ENCODE data around the gene GPR150. TPM values are rescaled to one million over a fixed set of nuclear protein-coding genes. Genes with fewer than 3 reads are reported as not detected.
"Not testable (repeated sequence)": the region's sequence is repeated elsewhere in the genome, so short reads cannot be mapped to it uniquely, and the experiment has no call there.

The GPR150 gene
- total and polyA plus RNA-seq, 2 of the 13 experiments (the other 11 are each of a cell fraction or from before 2014, with no cell fraction given) = 0.03 TPM; not detected in 1

- Histone ChIP-seq H3K4me3 (replicated peaks in 1 of 3; ENCODE audit: insufficient read depth in 1 of 3, low read depth in 2 of 3, low read length in 3 of 3) (no peak overlapping the region), H3K9me3 (ENCODE audit: low read length) (no peaks in the 10 kb centered on the region), H3K4me1 (ENCODE audit: insufficient read depth, low read length) (no peaks in the 10 kb centered on the region), H4K20me1 (ENCODE audit: insufficient read depth, low read length) (no peaks in the 10 kb centered on the region), H3K9ac (ENCODE audit: insufficient read depth, low read depth, low read length) (no peak overlapping the region), H3K4me2 (ENCODE audit: low read depth, low read length) (no peak overlapping the region), H2AFZ (ENCODE audit: low read length) (no peak overlapping the region), H3K36me3 (replicated peaks in 1 of 2; ENCODE audit: control insufficient read depth in 1 of 2, insufficient read depth in 2 of 2, low read length in 2 of 2) (no peaks in the 10 kb centered on the region), H3K79me2 (ENCODE audit: insufficient read depth, low read length) (no peaks in the 10 kb centered on the region), H3K27ac (ENCODE audit: extremely low read length, insufficient read depth, low read length) (no peak overlapping the region), H3K27me3 (ENCODE audit: control insufficient read depth in 1 of 2, insufficient read depth in 2 of 2, low read length in 2 of 2) (peaks cover 0 to 14% of the 10 kb centered on the region in 2 experiments; a peak in 1 of 5 replicates)
- ChIA-PET CTCF (ENCODE audit: low intra/inter-chr PET ratio, low total read pairs) (no interaction called here), POLR2A (interaction anchor here (1.4 kb wide), 1 partner anchor 15 kb away, joined by 3 read pairs; the partner anchor contains the start of gene RFESD)
- FAIRE-seq (no peak), ATAC-seq (peak; percentile 65; the same call in 2 of the 3 replicates), DNase-seq (ENCODE audit: low spot score) (peak; percentile 24)
- TF ChIP-seq ZNF143 (CRISPR knock-in tag; IDR thresholded peaks at IDR 0.05) (peak; percentile 36; the same call in 1 of the 2 replicates), ZBTB39 (CRISPR knock-in tag; IDR thresholded peaks at IDR 0.05) (no peak), CHD4 (IDR thresholded peaks at IDR 0.05; ENCODE audit: borderline replicate concordance, low read length) (no peak), THAP11 (CRISPR knock-in tag; IDR thresholded peaks at IDR 0.05) (peak; percentile 72), ESRRA (CRISPR knock-in tag; IDR thresholded peaks at IDR 0.05; ENCODE audit: low read depth) (no peak), ZNF207 (IDR thresholded peaks at IDR 0.05; ENCODE audit: borderline replicate concordance) (no peak), ZNF484 (CRISPR knock-in tag; IDR thresholded peaks at IDR 0.05; ENCODE audit: borderline replicate concordance, low read depth) (no peak), BATF2 (CRISPR knock-in tag; IDR thresholded peaks at IDR 0.05) (no peak), JUND (CRISPR knock-in tag; IDR thresholded peaks at IDR 0.05) (no peak), GABPA (IDR thresholded peaks at IDR 0.05; ENCODE audit: low read depth, low read length) (peak; percentile 26; the same call in 1 of the 2 replicates), GABPA (CRISPR knock-in tag; IDR thresholded peaks at IDR 0.05; ENCODE audit: low read depth) (peak; percentile 85)
- TF ChIP-seq, protein P1, sequence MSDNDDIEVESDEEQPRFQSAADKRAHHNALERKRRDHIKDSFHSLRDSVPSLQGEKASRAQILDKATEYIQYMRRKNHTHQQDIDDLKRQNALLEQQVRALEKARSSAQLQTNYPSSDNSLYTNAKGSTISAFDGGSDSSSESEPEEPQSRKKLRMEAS (IDR thresholded peaks at IDR 0.05) = no peak
- TF ChIP-seq, protein P2, sequence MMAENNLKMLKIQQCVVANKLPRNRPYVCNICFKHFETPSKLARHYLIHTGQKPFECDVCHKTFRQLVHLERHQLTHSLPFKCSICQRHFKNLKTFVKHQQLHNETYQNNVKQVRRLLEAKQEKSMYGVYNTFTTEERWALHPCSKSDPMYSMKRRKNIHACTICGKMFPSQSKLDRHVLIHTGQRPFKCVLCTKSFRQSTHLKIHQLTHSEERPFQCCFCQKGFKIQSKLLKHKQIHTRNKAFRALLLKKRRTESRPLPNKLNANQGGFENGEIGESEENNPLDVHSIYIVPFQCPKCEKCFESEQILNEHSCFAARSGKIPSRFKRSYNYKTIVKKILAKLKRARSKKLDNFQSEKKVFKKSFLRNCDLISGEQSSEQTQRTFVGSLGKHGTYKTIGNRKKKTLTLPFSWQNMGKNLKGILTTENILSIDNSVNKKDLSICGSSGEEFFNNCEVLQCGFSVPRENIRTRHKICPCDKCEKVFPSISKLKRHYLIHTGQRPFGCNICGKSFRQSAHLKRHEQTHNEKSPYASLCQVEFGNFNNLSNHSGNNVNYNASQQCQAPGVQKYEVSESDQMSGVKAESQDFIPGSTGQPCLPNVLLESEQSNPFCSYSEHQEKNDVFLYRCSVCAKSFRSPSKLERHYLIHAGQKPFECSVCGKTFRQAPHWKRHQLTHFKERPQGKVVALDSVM (CRISPR knock-in tag; IDR thresholded peaks at IDR 0.05) = no peak
- BruUV-seq (replicated peaks) = no TSS peak
- WGBS (ENCODE audit: low lambda C conversion rate) = 54% methylated on average over 4 of the region's 4 CpGs
- intact Hi-C loops (cut with micrococcal nuclease; ENCODE audit: unreplicated experiment) = no loop called here
- in situ Hi-C loops (cut with HindIII; ENCODE audit: extremely low pct_ligation_motif_present, low pct_unique_long_range_greater_than_20kb) = loop anchor here (25.0 kb wide), 1 partner anchor 705 kb away; no protein-coding TSS in a partner anchor
Measured at GRCh38 chr5:95631991-95632675, 12.2 kb downstream of the GPR150 start.

DNA sequence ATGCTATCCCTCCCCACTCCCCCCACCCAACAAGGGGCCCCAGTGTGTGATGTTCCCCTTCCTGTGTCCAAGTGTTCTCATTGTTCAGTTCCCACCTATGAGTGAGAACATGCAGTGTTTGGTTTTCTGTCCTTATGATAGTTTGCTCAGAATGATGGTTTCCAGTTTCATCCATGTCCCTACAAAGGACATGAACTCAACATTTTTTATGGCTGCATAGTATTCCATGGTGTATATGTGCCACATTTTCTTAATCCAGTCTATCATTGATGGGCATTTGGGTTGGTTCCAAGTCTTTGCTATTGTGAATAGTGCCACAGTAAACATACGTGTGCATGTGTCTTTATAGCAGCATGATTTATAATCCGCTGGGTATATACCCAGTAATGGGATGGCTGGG, 13.1 kb downstream of the GPR150 start:
- H3K27ac ChIP-seq (ENCODE audit: extremely low read length, insufficient read depth, low read length); intact Hi-C loops (cut with micrococcal nuclease; ENCODE audit: unreplicated experiment); H2AFZ ChIP-seq (ENCODE audit: low read length); H3K9me3 ChIP-seq (ENCODE audit: low read length); H3K9ac ChIP-seq (ENCODE audit: insufficient read depth, low read depth, low read length); H3K4me3 ChIP-seq (replicated peaks in 1 of 3; ENCODE audit: insufficient read depth in 1 of 3, low read depth in 2 of 3, low read length in 3 of 3); ATAC-seq; H3K4me2 ChIP-seq (ENCODE audit: low read depth, low read length); H3K4me1 ChIP-seq (ENCODE audit: insufficient read depth, low read length); H3K79me2 ChIP-seq (ENCODE audit: insufficient read depth, low read length); CTCF ChIA-PET (ENCODE audit: low intra/inter-chr PET ratio, low total read pairs); FAIRE-seq; BruUV-seq (replicated peaks); H3K36me3 ChIP-seq (replicated peaks in 1 of 2; ENCODE audit: control insufficient read depth in 1 of 2, insufficient read depth in 2 of 2, low read length in 2 of 2); DNase-seq (ENCODE audit: low spot score); H4K20me1 ChIP-seq (ENCODE audit: insufficient read depth, low read length): not testable (repeated sequence)
- POLR2A ChIA-PET = interaction anchor here (1.4 kb wide), 1 partner anchor 14 kb away, joined by 3 read pairs; the partner anchor contains the start of gene RFESD
- WGBS (ENCODE audit: low lambda C conversion rate) = 100% methylated on average over 2 of the region's 2 CpGs
- in situ Hi-C loops (cut with HindIII; ENCODE audit: extremely low pct_ligation_motif_present, low pct_unique_long_range_greater_than_20kb) = loop anchor here (25.0 kb wide), 1 partner anchor 704 kb away; no protein-coding TSS in a partner anchor
- peaks cover 0 to 14% of the 10 kb centered on the region in 2 experiments; a peak in 1 of 5 replicates for H3K27me3 ChIP-seq (ENCODE audit: control insufficient read depth in 1 of 2, insufficient read depth in 2 of 2, low read length in 2 of 2)
